ENCODE data around the gene C16orf95. TPM values are rescaled to one million over a fixed set of nuclear protein-coding genes. Genes with fewer than 3 reads are reported as not detected.
A peak's percentile ranks its signal among the peaks of the same experiment; 100 is the strongest.

C16orf95 gene
- total RNA-seq, 1 donor from 2014 or later: 4.8 TPM

- no peaks in the 10 kb centered on the region for H3K27me3 ChIP-seq
- H3K9me3 Mint-ChIP-seq: no peaks in the 10 kb centered on the region
- no peak overlapping the region for H3K4me2 ChIP-seq
- no peaks in the 10 kb centered on the region for H4K20me1 ChIP-seq (ENCODE audit: low read depth)
- no peaks in the 10 kb centered on the region for H3F3A ChIP-seq (ENCODE audit: low read depth)
- H3K79me2 ChIP-seq (ENCODE audit: low read depth): no peaks in the 10 kb centered on the region
- H3K27me3 Mint-ChIP-seq (ENCODE audit: insufficient read depth, low read depth): peaks cover 2% of the 10 kb centered on the region
- no peak for TF ChIP-seq EZH2 (IDR thresholded peaks at IDR 0.05)
- no peak for TF ChIP-seq EZH2phosphoT487 (IDR thresholded peaks at IDR 0.05)
- TF ChIP-seq CTCF (IDR thresholded peaks at IDR 0.05): no peak
- no peaks in the 10 kb centered on the region for H3K9me3 ChIP-seq (ENCODE audit: low read depth)
- H3K4me3 ChIP-seq: no peak overlapping the region
- peaks cover 27% of the 10 kb centered on the region for H3K36me3 Mint-ChIP-seq
- H3K4me3 Mint-ChIP-seq: no peak overlapping the region
- no peak overlapping the region for H2AFZ ChIP-seq (replicated peaks)
- peaks cover 21% of the 10 kb centered on the region for H3K4me1 Mint-ChIP-seq
- no peak overlapping the region for H3K27ac Mint-ChIP-seq
- no peak for DNase-seq (ENCODE audit: low spot score)
- no peak overlapping the region for H3K9ac ChIP-seq
- H3K36me3 ChIP-seq: no peaks in the 10 kb centered on the region
- H3K27ac ChIP-seq: no peak overlapping the region
- no peaks in the 10 kb centered on the region for H3K4me1 ChIP-seq
These were observed 41.5 kb upstream of the C16orf95 start for GRCh38 chr16:87358696-87359095.

GRCh38 chr16:87358250-87358649, 41.1 kb upstream of the C16orf95 start:
- TF ChIP-seq CTCF (IDR thresholded peaks at IDR 0.05): no peak
- TF ChIP-seq EZH2phosphoT487 (IDR thresholded peaks at IDR 0.05): no peak
- TF ChIP-seq EZH2 (IDR thresholded peaks at IDR 0.05): no peak
- H3K36me3 ChIP-seq: no peaks in the 10 kb centered on the region

GRCh38 chr16:87356491-87356853, 39.3 kb upstream of the C16orf95 start:
- DNase-seq (ENCODE audit: low spot score): no peak
- H4K20me1 ChIP-seq (ENCODE audit: low read depth): peaks cover 4% of the 10 kb centered on the region
- Mint-ChIP-seq H3K36me3 (peaks cover 24% of the 10 kb centered on the region), H3K9me3 (no peaks in the 10 kb centered on the region), H3K27ac (peak overlapping the region; percentile 94), H3K27me3 (ENCODE audit: insufficient read depth, low read depth) (peaks cover 2% of the 10 kb centered on the region), H3K4me1 (peaks cover 25% of the 10 kb centered on the region), H3K4me3 (no peak overlapping the region)
- H3K27ac ChIP-seq: no peak overlapping the region
- no peak overlapping the region for H2AFZ ChIP-seq (replicated peaks)
- no peaks in the 10 kb centered on the region for H3K36me3 ChIP-seq
- H3K79me2 ChIP-seq (ENCODE audit: low read depth): no peaks in the 10 kb centered on the region
- H3K27me3 ChIP-seq: no peaks in the 10 kb centered on the region
- TF ChIP-seq EZH2 (IDR thresholded peaks at IDR 0.05): no peak
- no peak for TF ChIP-seq EZH2phosphoT487 (IDR thresholded peaks at IDR 0.05)
- TF ChIP-seq CTCF (IDR thresholded peaks at IDR 0.05): no peak
- H3K4me2 ChIP-seq: no peak overlapping the region
- H3F3A ChIP-seq (ENCODE audit: low read depth): no peaks in the 10 kb centered on the region
- no peak overlapping the region for H3K9ac ChIP-seq
- no peaks in the 10 kb centered on the region for H3K4me1 ChIP-seq
- H3K4me3 ChIP-seq: no peak overlapping the region
- H3K9me3 ChIP-seq (ENCODE audit: low read depth): no peaks in the 10 kb centered on the region

More at GRCh38 chr16:87358250-87358649, 41.1 kb upstream of the C16orf95 start:
- no peaks in the 10 kb centered on the region for H3F3A ChIP-seq (ENCODE audit: low read depth)
- no peak overlapping the region for H3K9ac ChIP-seq
- H3K4me3 Mint-ChIP-seq: no peak overlapping the region
- no peaks in the 10 kb centered on the region for H3K79me2 ChIP-seq (ENCODE audit: low read depth)
- DNase-seq (ENCODE audit: low spot score): no peak
- H3K4me3 ChIP-seq: no peak overlapping the region
- no peaks in the 10 kb centered on the region for H3K9me3 ChIP-seq (ENCODE audit: low read depth)
- H3K4me1 ChIP-seq: no peaks in the 10 kb centered on the region
- peaks cover 25% of the 10 kb centered on the region for H3K36me3 Mint-ChIP-seq
- H2AFZ ChIP-seq (replicated peaks): no peak overlapping the region
- peaks cover 1% of the 10 kb centered on the region for H4K20me1 ChIP-seq (ENCODE audit: low read depth)
- no peaks in the 10 kb centered on the region for H3K27me3 ChIP-seq
- H3K27me3 Mint-ChIP-seq (ENCODE audit: insufficient read depth, low read depth): peaks cover 2% of the 10 kb centered on the region
- H3K9me3 Mint-ChIP-seq: no peaks in the 10 kb centered on the region
- H3K4me1 Mint-ChIP-seq: peaks cover 19% of the 10 kb centered on the region
- no peak overlapping the region for H3K4me2 ChIP-seq
- H3K27ac ChIP-seq: no peak overlapping the region
- no peak overlapping the region for H3K27ac Mint-ChIP-seq
